Loucy (cell line): ENCODE results near the gene ZFYVE28.

ENCODE experiments used
- H2AFZ ChIP-seq: fragments of 200-600 bp; sonication (generic); 2 replicates; pipeline ENCODE4 v1.6.0; 2016; ENCODE audit warnings: antibody characterized with exemption, mild to moderate bottlenecking, low read length, moderate library complexity
- H3F3A ChIP-seq: fragments of 200-600 bp; 2 replicates; pipeline ENCODE4 v1.6.0; 2016; ENCODE audit warnings: antibody characterized with exemption, low read depth, mild to moderate bottlenecking
- H3K27me3 ChIP-seq: fragments of 200-600 bp; sonication (generic); 2 replicates; pipeline ENCODE4 v1.6.1; 2014; ENCODE audit warnings: low read length, mild to moderate bottlenecking; ENCODE audit not compliant: insufficient read depth, poor library complexity, severe bottlenecking
- H3K36me3 ChIP-seq: fragments of 200-600 bp; sonication (generic); 2 replicates; pipeline ENCODE4 v1.6.1; 2016; ENCODE audit warnings: low read length; ENCODE audit not compliant: insufficient read depth
- H3K4me1 ChIP-seq: fragments of 200-600 bp; sonication (generic); 2 replicates; pipeline ENCODE4 v1.5.1; 2014; ENCODE audit warnings: low read length, mild to moderate bottlenecking; ENCODE audit not compliant: insufficient read depth, poor library complexity, severe bottlenecking
- H3K4me2 ChIP-seq: fragments of 200-600 bp; sonication (generic); 2 replicates; pipeline ENCODE4 v1.6.0; 2014; ENCODE audit warnings: antibody characterized with exemption, low read length, low read depth, mild to moderate bottlenecking; ENCODE audit not compliant: poor library complexity, severe bottlenecking
- H3K4me3 ChIP-seq: fragments of 200-600 bp; sonication (generic); 2 replicates; pipeline ENCODE4 v1.5.1; 2014; ENCODE audit warnings: low read length, mild to moderate bottlenecking, mixed read lengths; ENCODE audit not compliant: poor library complexity, severe bottlenecking
- H3K79me2 ChIP-seq: fragments of 200-600 bp; sonication (generic); 2 replicates; pipeline ENCODE4 v1.6.1; 2014; ENCODE audit warnings: low read length; ENCODE audit not compliant: insufficient read depth
- H3K9ac ChIP-seq: fragments of 200-600 bp; sonication (generic); 2 replicates; pipeline ENCODE4 v1.6.0; 2014; ENCODE audit warnings: mild to moderate bottlenecking, low read depth, low read length, moderate library complexity; ENCODE audit not compliant: poor library complexity, severe bottlenecking
- H3K9me2 ChIP-seq: fragments of 200-600 bp; sonication (generic); replicated peaks from 2 replicates; pipeline ENCODE4 v1.6.1; 2016; ENCODE audit warnings: low read depth, low read length, mixed read lengths
- H3K9me3 ChIP-seq: fragments of 200-600 bp; sonication (generic); 2 replicates; pipeline ENCODE4 v1.6.1; 2014; ENCODE audit warnings: mild to moderate bottlenecking, antibody characterized with exemption, low read length, low read depth; ENCODE audit not compliant: insufficient read depth
- H4K20me1 ChIP-seq: fragments of 200-600 bp; sonication (generic); 2 replicates; pipeline ENCODE4 v1.6.0; 2014; ENCODE audit warnings: antibody characterized with exemption, low read length, mild to moderate bottlenecking; ENCODE audit not compliant: insufficient read depth, poor library complexity, severe bottlenecking
- CTCF ChIP-seq: fragments of 200-600 bp; sonication (generic); conservative IDR thresholded peaks from 2 replicates; pipeline ENCODE4 v1.5.1; 2014; ENCODE audit warnings: mild to moderate bottlenecking, antibody characterized with exemption, low read length
- EZH2phosphoT487 ChIP-seq: fragments of 200-600 bp; IDR thresholded peaks from 2 replicates; pipeline ENCODE4 v1.6.1; 2018; ENCODE audit warnings: antibody characterized with exemption, mild to moderate bottlenecking, moderate library complexity, borderline replicate concordance

The ZFYVE28 gene

GRCh38 chr4:2241410-2242353 is 176.8 kb downstream of the ZFYVE28 start, which contains the start of the genes HAUS3 and POLN:
Gene HAUS3, minus strand, starts transcription at chr4:2242121. Its CDS starts 1,175 bp downstream, at chr4:2240946.
Gene POLN, minus strand, starts transcription at chr4:2242121. Its CDS starts 12,890 bp downstream, at chr4:2229231.
- Histone ChIP-seq H3K9me3 (no peaks in the 10 kb centered on the region), H3K36me3 (no peaks in the 10 kb centered on the region), H4K20me1 (peaks cover 51% of the 10 kb centered on the region), H3K27me3 (no peaks in the 10 kb centered on the region), H3K9ac (peak within 1 kb of the TSS; percentile 83), H3K9me2 (no peaks in the 10 kb centered on the region), H3K4me3 (peak within 1 kb of the TSS; percentile 89), H3K4me2 (peak within 1 kb of the TSS; percentile 92), H3K4me1 (peaks cover 69% of the 10 kb centered on the region), H3K79me2 (peaks cover 51% of the 10 kb centered on the region), H2AFZ (peak within 1 kb of the TSS; percentile 87), H3F3A (0 out of 2 replicates have a peak, but pooled peaks cover 3% of the 10 kb centered on the region)
- TF ChIP-seq EZH2phosphoT487: no peak
- TF ChIP-seq CTCF: no peak

- Histone ChIP-seq H3K9me2 (no peaks in the 10 kb centered on the region), H3K36me3 (no peaks in the 10 kb centered on the region), H3K9me3 (no peaks in the 10 kb centered on the region), H3K79me2 (peaks cover 57% of the 10 kb centered on the region), H3F3A (0 out of 2 replicates have a peak, but pooled peaks cover 3% of the 10 kb centered on the region), H4K20me1 (peaks cover 55% of the 10 kb centered on the region), H3K4me1 (peaks cover 73% of the 10 kb centered on the region), H3K9ac (peak overlapping the region; percentile 83), H3K27me3 (no peaks in the 10 kb centered on the region), H3K4me3 (peak overlapping the region; percentile 89), H2AFZ (no peak overlapping the region), H3K4me2 (peak overlapping the region; percentile 92)
- no peak for TF ChIP-seq EZH2phosphoT487
- TF ChIP-seq CTCF: no peak
Measured at GRCh38 chr4:2241003-2241402, 177.4 kb downstream of the ZFYVE28 start.

- peaks cover 72% of the 10 kb centered on the region for H4K20me1 ChIP-seq
- peaks cover 87% of the 10 kb centered on the region for H3K79me2 ChIP-seq
- H3K9ac ChIP-seq: peak overlapping the region; percentile 83
- no peak for TF ChIP-seq EZH2phosphoT487
- TF ChIP-seq CTCF: no peak
- H3K9me3 ChIP-seq: no peaks in the 10 kb centered on the region
- no peak overlapping the region for H2AFZ ChIP-seq
- H3K9me2 ChIP-seq: no peaks in the 10 kb centered on the region
- no peaks in the 10 kb centered on the region for H3F3A ChIP-seq
- peak overlapping the region; percentile 89 for H3K4me3 ChIP-seq
- H3K4me1 ChIP-seq: peaks cover 71% of the 10 kb centered on the region
- H3K27me3 ChIP-seq: no peaks in the 10 kb centered on the region
- peak overlapping the region; percentile 92 for H3K4me2 ChIP-seq
- H3K36me3 ChIP-seq: peaks cover 17% of the 10 kb centered on the region
Measured at GRCh38 chr4:2236944-2237666, 181.3 kb downstream of the ZFYVE28 start.
